Liver (tissue), 10 donors: ENCODE results near the gene SPRY2. TPM values are rescaled to one million over a fixed set of nuclear protein-coding genes. Genes with fewer than 3 reads are reported as not detected.

ENCODE experiments used
- DNase-seq: peaks from one replicate; pipeline ENCODE4 v3.0.0-alpha.2; 2017; ENCODE audit warnings: low spot score
- H3K27ac ChIP-seq, 2 donors: one replicate each; pipeline ENCODE4 v1.7.0; 2013; ENCODE audit warnings: inconsistent platforms in 2 of 2, low read length in 2 of 2, control low read depth in 1 of 2, low read depth in 1 of 2, mild to moderate bottlenecking in 1 of 2
- H3K27me3 ChIP-seq, 4 donors: one replicate each; pipeline versions ENCODE4 v1.6.1 to v1.7.0; 2013; ENCODE audit warnings: low read length in 3 of 4, inconsistent platforms in 1 of 4, mild to moderate bottlenecking in 1 of 4, moderate library complexity in 1 of 4; ENCODE audit not compliant: control insufficient read depth in 4 of 4, insufficient read depth in 4 of 4
- H3K36me3 ChIP-seq, 4 donors: one replicate each; pipeline versions ENCODE4 v1.6.1 to v1.7.0; 2013; ENCODE audit warnings: low read length in 3 of 4, mild to moderate bottlenecking in 3 of 4, low read depth in 1 of 4, moderate library complexity in 1 of 4; ENCODE audit not compliant: control insufficient read depth in 4 of 4, insufficient read depth in 3 of 4
- H3K4me1 ChIP-seq, 4 donors: one replicate each; pipeline versions ENCODE4 v1.6.1 to v1.7.0; 2013; ENCODE audit warnings: low read length in 3 of 4, mild to moderate bottlenecking in 3 of 4, moderate library complexity in 1 of 4; ENCODE audit not compliant: control insufficient read depth in 4 of 4, insufficient read depth in 4 of 4
- H3K4me3 ChIP-seq, 3 donors: one replicate each; pipeline versions ENCODE4 v1.6.1 to v1.7.0; 2013; ENCODE audit warnings: low read length in 3 of 3, control low read depth in 1 of 3, low read depth in 1 of 3, mild to moderate bottlenecking in 1 of 3
- H3K9ac ChIP-seq, 2 donors: one replicate each; pipeline ENCODE4 v1.7.0; 2013; ENCODE audit warnings: low read length in 2 of 2, mild to moderate bottlenecking in 2 of 2, moderate library complexity in 2 of 2, control low read depth in 1 of 2, low read depth in 1 of 2
- H3K9me3 ChIP-seq, 4 donors: one replicate each; pipeline versions ENCODE4 v1.6.1 to v1.7.0; 2013; ENCODE audit warnings: low read length in 3 of 4; ENCODE audit not compliant: control insufficient read depth in 4 of 4
- FOXA1 ChIP-seq: IDR thresholded peaks from 2 replicates; pipeline ENCODE4 v1.6.1; 2016; ENCODE audit warnings: antibody characterized with exemption
- JUND ChIP-seq, 2 donors: IDR thresholded peaks; 2 replicates each; pipeline ENCODE4 v1.6.1; 2016; ENCODE audit warnings: antibody characterized with exemption in 2 of 2
- RXRA ChIP-seq, 2 donors: IDR thresholded peaks; 2 replicates each; pipeline ENCODE4 v1.6.1; 2017 to 2018; ENCODE audit warnings: antibody characterized with exemption in 2 of 2, mild to moderate bottlenecking in 1 of 2
- TAF1 ChIP-seq: conservative IDR thresholded peaks from 2 replicates; pipeline ENCODE4 v1.6.1; 2016; ENCODE audit warnings: antibody characterized with exemption, mild to moderate bottlenecking
- WGBS: extraction: QIAGEN DNeasy Blood & Tissue Kit; methylation state at CpG from one replicate; pipeline ENCODE4 v1.1.7; 2013; 5-methylcytosine and 5-hydroxymethylcytosine counted together
- polyA plus RNA-seq, 2 donors: library from polyadenylated mRNA; stranded (reverse) in 1 of 2; unstranded in 1 of 2; fragments of 200-250 nt in 1 of 2; fragments of >200 nt in 1 of 2; fragmentation: Nextera tagmentation in 1 of 2; extraction: Ambion mirVana in 1 of 2; gene quantifications; one replicate each; pipeline versions ENCODE4 v1.2.1 to v1.2.3, GENCODE V29; 2013 to 2015
- small RNA-seq: library from RNA; depleted of rRNA; stranded (forward); fragments of <200 nt; gene quantifications from one replicate; pipeline ENCODE3, GENCODE V24; 2014
- total RNA-seq, 2 donors: library from RNA; depleted of rRNA; stranded (reverse); fragments of >200 nt; gene quantifications; one replicate each; pipeline ENCODE4 v1.2.3, GENCODE V29; 2014
- TF ChIP-seq, protein P1 (sequence below): IDR thresholded peaks from 2 replicates; pipeline ENCODE4 v1.6.1; 2016; ENCODE audit warnings: antibody characterized with exemption
- donor health status: healthy.
- donor health status: healthy.
- donor health status: healthy.
- donor health status: healthy.
- donor health status: healthy.

The SPRY2 gene
- total and polyA plus RNA-seq, 4 donors = 4.8 to 20.1 (median 9.1) TPM

GRCh38 chr13:80290591-80290990, 50.3 kb downstream of the SPRY2 start:
- Histone ChIP-seq H3K27ac (no peak overlapping the region), H3K9me3 (no peaks in the 10 kb centered on the region), H3K9ac (no peak overlapping the region), H3K36me3 (no peaks in the 10 kb centered on the region), H3K4me3 (no peak overlapping the region), H3K27me3 (no peaks in the 10 kb centered on the region), H3K4me1 (no peaks in the 10 kb centered on the region)
- DNase-seq = no peak
- WGBS = 88% methylated on average over 1 of the region's 1 CpG
- TF ChIP-seq TAF1 (no peak), FOXA1 (no peak), RXRA (IDR thresholded peaks at IDR 0.05) (no peak), JUND (IDR thresholded peaks at IDR 0.05) (no peak)
- TF ChIP-seq, protein P1, sequence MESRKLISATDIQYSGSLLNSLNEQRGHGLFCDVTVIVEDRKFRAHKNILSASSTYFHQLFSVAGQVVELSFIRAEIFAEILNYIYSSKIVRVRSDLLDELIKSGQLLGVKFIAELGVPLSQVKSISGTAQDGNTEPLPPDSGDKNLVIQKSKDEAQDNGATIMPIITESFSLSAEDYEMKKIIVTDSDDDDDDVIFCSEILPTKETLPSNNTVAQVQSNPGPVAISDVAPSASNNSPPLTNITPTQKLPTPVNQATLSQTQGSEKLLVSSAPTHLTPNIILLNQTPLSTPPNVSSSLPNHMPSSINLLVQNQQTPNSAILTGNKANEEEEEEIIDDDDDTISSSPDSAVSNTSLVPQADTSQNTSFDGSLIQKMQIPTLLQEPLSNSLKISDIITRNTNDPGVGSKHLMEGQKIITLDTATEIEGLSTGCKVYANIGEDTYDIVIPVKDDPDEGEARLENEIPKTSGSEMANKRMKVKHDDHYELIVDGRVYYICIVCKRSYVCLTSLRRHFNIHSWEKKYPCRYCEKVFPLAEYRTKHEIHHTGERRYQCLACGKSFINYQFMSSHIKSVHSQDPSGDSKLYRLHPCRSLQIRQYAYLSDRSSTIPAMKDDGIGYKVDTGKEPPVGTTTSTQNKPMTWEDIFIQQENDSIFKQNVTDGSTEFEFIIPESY = no peak

Small RNA genes within 50 kb of the gene (small RNA-seq; reads per million reads assigned to genes)
- not detected for gene RNU6-61P
